Osteocyte (in vitro differentiated cells): ENCODE measurements around the gene TRABD2A. TPM values are rescaled to one million over a fixed set of nuclear protein-coding genes. Genes with fewer than 3 reads are reported as not detected.

Experiments
- DNase-seq: peaks from one replicate; pipeline ENCODE4 v3.0.0; 2021; ENCODE audit warnings: mixed read lengths; ENCODE audit not compliant: unreplicated experiment; ENCODE audit errors: extremely low spot score
- H3K27ac Mint-ChIP-seq: one replicate; pipeline ENCODE4 v1.8.0; 2021; ENCODE audit warnings: mild to moderate bottlenecking, mixed read lengths; ENCODE audit not compliant: unreplicated experiment
- H3K27me3 Mint-ChIP-seq: one replicate; pipeline ENCODE4 v1.8.0; 2021; ENCODE audit warnings: mixed read lengths; ENCODE audit not compliant: unreplicated experiment
- H3K36me3 Mint-ChIP-seq: one replicate; pipeline ENCODE4 v1.8.0; 2021; ENCODE audit warnings: mixed read lengths; ENCODE audit not compliant: unreplicated experiment
- H3K4me1 Mint-ChIP-seq: one replicate; pipeline ENCODE4 v1.8.0; 2021; ENCODE audit warnings: mixed read lengths; ENCODE audit not compliant: unreplicated experiment
- H3K4me3 Mint-ChIP-seq: one replicate; pipeline ENCODE4 v1.8.0; 2021; ENCODE audit warnings: mild to moderate bottlenecking, moderate library complexity, mixed read lengths; ENCODE audit not compliant: unreplicated experiment
- H3K9me3 Mint-ChIP-seq: one replicate; pipeline ENCODE4 v1.8.0; 2021; ENCODE audit warnings: mixed read lengths; ENCODE audit not compliant: unreplicated experiment
- total RNA-seq: library from RNA; stranded (reverse); gene quantifications from 2 replicates; pipeline ENCODE4 v1.2.1, GENCODE V29; 2021
- TF ChIP-seq, protein P1 (sequence below): fragments of 200-600 bp; sonication (generic); IDR thresholded peaks from 2 replicates; pipeline ENCODE4 v1.5.0; 2021; ENCODE audit warnings: antibody characterized with exemption, mild to moderate bottlenecking, moderate library complexity

TRABD2A gene
- total RNA-seq, 1 donor from 2014 or later, result 0.99 TPM

GRCh38 chr2:84805250-84805958 lies 75.5 kb downstream of the TRABD2A start:
- TF ChIP-seq, protein P1, sequence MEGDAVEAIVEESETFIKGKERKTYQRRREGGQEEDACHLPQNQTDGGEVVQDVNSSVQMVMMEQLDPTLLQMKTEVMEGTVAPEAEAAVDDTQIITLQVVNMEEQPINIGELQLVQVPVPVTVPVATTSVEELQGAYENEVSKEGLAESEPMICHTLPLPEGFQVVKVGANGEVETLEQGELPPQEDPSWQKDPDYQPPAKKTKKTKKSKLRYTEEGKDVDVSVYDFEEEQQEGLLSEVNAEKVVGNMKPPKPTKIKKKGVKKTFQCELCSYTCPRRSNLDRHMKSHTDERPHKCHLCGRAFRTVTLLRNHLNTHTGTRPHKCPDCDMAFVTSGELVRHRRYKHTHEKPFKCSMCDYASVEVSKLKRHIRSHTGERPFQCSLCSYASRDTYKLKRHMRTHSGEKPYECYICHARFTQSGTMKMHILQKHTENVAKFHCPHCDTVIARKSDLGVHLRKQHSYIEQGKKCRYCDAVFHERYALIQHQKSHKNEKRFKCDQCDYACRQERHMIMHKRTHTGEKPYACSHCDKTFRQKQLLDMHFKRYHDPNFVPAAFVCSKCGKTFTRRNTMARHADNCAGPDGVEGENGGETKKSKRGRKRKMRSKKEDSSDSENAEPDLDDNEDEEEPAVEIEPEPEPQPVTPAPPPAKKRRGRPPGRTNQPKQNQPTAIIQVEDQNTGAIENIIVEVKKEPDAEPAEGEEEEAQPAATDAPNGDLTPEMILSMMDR, result no peak
- Mint-ChIP-seq H3K36me3 (no peaks in the 10 kb centered on the region), H3K4me1 (peaks cover 14% of the 10 kb centered on the region), H3K4me3 (no peak overlapping the region), H3K9me3 (peaks cover 12% of the 10 kb centered on the region), H3K27me3 (peaks cover 34% of the 10 kb centered on the region), H3K27ac (no peak overlapping the region)
- DNase-seq, result no peak

DNA sequence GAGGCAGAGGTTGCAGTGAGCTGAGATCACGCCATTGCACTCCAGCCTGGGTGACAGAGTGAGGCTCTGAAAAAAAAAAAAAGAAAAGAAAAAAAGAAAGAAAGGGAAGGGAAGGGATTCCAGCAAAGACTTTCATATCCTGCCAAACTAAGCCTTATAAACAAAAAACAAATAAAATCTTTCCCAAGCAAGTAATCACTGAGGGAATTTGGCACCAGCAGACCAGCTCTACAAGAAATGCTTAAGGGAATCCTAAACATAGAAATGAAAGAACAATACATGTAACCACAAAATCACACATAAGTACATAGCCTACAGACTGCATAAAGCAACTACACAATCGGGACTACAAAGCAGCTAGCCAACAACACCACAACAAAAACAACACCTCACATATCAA lies 79.1 kb downstream of the TRABD2A start:
- TF ChIP-seq, protein P1, result no peak
- Mint-ChIP-seq H3K27ac (no peak overlapping the region), H3K4me3 (no peak overlapping the region), H3K27me3 (peaks cover 26% of the 10 kb centered on the region), H3K36me3 (no peaks in the 10 kb centered on the region), H3K4me1 (peaks cover 4% of the 10 kb centered on the region), H3K9me3 (peaks cover 12% of the 10 kb centered on the region)
- no peak for DNase-seq

GRCh38 chr2:84800194-84800805 lies 80.6 kb downstream of the TRABD2A start:
- DNase-seq, result no peak
- H3K27me3 Mint-ChIP-seq, result peaks cover 26% of the 10 kb centered on the region
- H3K36me3 Mint-ChIP-seq, result no peaks in the 10 kb centered on the region
- TF ChIP-seq, protein P1, result no peak
- H3K27ac Mint-ChIP-seq, result no peak overlapping the region
- H3K4me1 Mint-ChIP-seq, result no peaks in the 10 kb centered on the region
- no peak overlapping the region for H3K4me3 Mint-ChIP-seq
- peaks cover 12% of the 10 kb centered on the region for H3K9me3 Mint-ChIP-seq

GRCh38 chr2:84799772-84800171 lies 81.1 kb downstream of the TRABD2A start:
- H3K4me1 Mint-ChIP-seq, result no peaks in the 10 kb centered on the region
- no peak overlapping the region for H3K27ac Mint-ChIP-seq
- H3K27me3 Mint-ChIP-seq, result peaks cover 26% of the 10 kb centered on the region
- H3K36me3 Mint-ChIP-seq, result no peaks in the 10 kb centered on the region
- peaks cover 12% of the 10 kb centered on the region for H3K9me3 Mint-ChIP-seq
- TF ChIP-seq, protein P1, result no peak
- no peak for DNase-seq
- no peak overlapping the region for H3K4me3 Mint-ChIP-seq

DNA sequence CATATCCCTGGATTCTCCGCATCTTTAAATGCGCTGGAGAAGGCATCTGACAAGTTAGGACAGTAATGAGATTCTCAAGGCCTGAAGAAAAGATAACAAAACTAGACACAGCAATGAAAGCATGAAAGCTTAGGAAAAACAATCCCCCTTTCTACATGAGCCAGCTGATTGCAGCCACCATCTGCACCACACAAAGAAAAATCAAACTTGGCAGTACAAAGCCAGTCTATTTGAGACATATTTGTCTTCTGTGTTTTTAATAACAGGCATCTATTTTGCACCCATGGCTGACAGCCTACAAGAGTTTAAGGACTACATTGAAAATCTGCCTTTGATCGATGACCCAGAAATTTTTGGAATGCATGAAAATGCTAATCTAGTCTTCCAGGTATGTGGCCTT lies 83.6 kb downstream of the TRABD2A start:
- Mint-ChIP-seq H3K27ac (no peak overlapping the region), H3K4me3 (no peak overlapping the region), H3K4me1 (no peaks in the 10 kb centered on the region), H3K9me3 (peaks cover 5% of the 10 kb centered on the region), H3K36me3 (no peaks in the 10 kb centered on the region), H3K27me3 (peaks cover 16% of the 10 kb centered on the region)
- DNase-seq, result no peak
- TF ChIP-seq, protein P1, result no peak
